Activated T-helper 1 cell treated with anti-CD3 and anti-CD28 coated beads, Interleukin-12 subunit alpha, Interleukin-12 subunit beta, Interleukin-2, Interleukin-4 antibody, amounts not matched to agents 30 ng/mL and 10 ng/mL and 1 ng/mL, durations not matched to agents 14 hours and 24 hours and 36 hours (primary cell): Measurements from ENCODE around the gene FANCI. TPM values are rescaled to one million over a fixed set of nuclear protein-coding genes. Genes with fewer than 3 reads are reported as not detected.

Experiments used
- DNase-seq: peaks from one replicate; pipeline ENCODE4 v3.0.0; 2021; ENCODE audit warnings: low spot score
- H3K27ac Mint-ChIP-seq: one replicate; pipeline ENCODE4 v1.8.0; 2021; ENCODE audit warnings: mild to moderate bottlenecking, mixed read lengths
- H3K27me3 Mint-ChIP-seq: one replicate; pipeline ENCODE4 v1.8.0; 2022; ENCODE audit warnings: mild to moderate bottlenecking, moderate library complexity, mixed read lengths; ENCODE audit not compliant: insufficient read depth
- H3K36me3 Mint-ChIP-seq: one replicate; pipeline ENCODE4 v1.8.0; 2021; ENCODE audit warnings: low read depth, mixed read lengths
- H3K4me1 Mint-ChIP-seq: one replicate; pipeline ENCODE4 v1.8.0; 2021; ENCODE audit warnings: low read depth, mixed read lengths
- H3K4me3 Mint-ChIP-seq: one replicate; pipeline ENCODE4 v1.8.0; 2021; ENCODE audit warnings: mild to moderate bottlenecking, moderate library complexity, mixed read lengths
- H3K9me3 Mint-ChIP-seq: one replicate; pipeline ENCODE4 v1.8.0; 2021; ENCODE audit warnings: mixed read lengths
- intact Hi-C: fragments of 100-400 bp; cut with micrococcal nuclease; formaldehyde crosslinking; loops from one replicate; pipeline ENCODE4 v1.15.1; 2024
- total RNA-seq: library from RNA; stranded (reverse); gene quantifications from 2 replicates; pipeline ENCODE4 v1.2.3, GENCODE V29; 2022

The FANCI gene
- total RNA-seq, 1 donor from 2014 or later = 167 TPM

DNA sequence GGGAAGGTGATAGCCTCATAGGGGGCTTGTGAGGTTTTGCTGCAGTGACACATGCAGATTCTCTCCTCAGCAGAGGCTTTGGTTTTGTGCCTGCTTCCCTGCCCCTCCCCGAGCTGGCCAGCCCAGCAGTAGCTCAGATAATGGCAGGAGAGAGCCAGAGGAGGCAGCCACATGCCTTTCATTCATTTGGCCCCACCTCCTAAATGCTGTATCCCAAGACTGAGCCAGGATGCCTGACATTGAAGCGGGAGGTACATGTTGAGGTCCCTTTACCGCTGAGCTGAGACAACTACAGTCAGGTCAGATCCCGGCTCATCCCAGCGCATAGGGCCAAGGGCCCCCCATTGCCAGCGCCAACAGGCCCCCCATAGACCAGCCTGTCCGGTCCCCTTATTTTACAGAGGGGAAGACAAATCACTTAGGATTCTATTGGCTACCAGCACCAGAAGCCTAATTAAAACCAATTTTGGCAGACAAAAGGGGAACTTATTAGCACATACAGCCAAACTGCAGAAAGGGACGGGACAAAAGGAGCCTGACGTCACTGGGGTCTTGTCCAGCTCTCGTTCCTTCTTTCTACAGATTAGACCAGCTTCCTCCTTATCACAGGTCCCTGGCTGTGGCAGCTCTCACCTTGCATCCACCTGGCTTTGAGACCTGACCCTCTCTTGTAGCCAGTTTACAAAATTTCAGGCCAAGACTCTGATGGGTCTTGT lies 102.9 kb downstream of the FANCI start:
- Mint-ChIP-seq H3K27me3 (peaks cover 21% of the 10 kb centered on the region), H3K4me1 (no peaks in the 10 kb centered on the region), H3K9me3 (no peaks in the 10 kb centered on the region), H3K27ac (no peak overlapping the region), H3K36me3 (no peaks in the 10 kb centered on the region), H3K4me3 (no peak overlapping the region)
- no peak for DNase-seq
- intact Hi-C loops = no loop called here

DNA sequence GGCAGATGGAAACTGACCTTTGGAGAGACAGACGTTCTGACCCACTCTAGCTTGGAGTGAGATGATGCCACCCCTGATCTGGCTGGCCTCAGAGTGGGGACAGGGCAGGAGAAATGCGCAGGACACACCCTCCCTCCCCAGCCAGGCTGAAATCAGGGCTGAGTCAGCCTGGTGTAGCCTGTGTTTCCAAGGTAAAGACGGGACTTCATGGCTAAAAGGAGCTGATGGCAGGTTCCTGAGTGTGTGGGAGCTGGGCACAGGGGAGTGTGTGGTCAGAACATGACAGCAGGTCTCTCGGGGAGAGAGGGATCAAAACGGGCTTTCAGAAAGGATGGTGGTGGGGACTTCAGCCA lies 105.4 kb downstream of the FANCI start:
- Mint-ChIP-seq H3K27ac (no peak overlapping the region), H3K27me3 (peaks cover 27% of the 10 kb centered on the region), H3K4me3 (no peak overlapping the region), H3K36me3 (no peaks in the 10 kb centered on the region), H3K9me3 (no peaks in the 10 kb centered on the region), H3K4me1 (no peaks in the 10 kb centered on the region)
- intact Hi-C loops = no loop called here
- DNase-seq = no peak

- intact Hi-C loops = no loop called here
- Mint-ChIP-seq H3K36me3 (no peaks in the 10 kb centered on the region), H3K4me3 (no peak overlapping the region), H3K9me3 (no peaks in the 10 kb centered on the region), H3K4me1 (no peaks in the 10 kb centered on the region), H3K27ac (no peak overlapping the region), H3K27me3 (peaks cover 36% of the 10 kb centered on the region)
- DNase-seq = no peak
These were observed 108.7 kb downstream of the FANCI start for GRCh38 chr15:89352476-89352875.

GRCh38 chr15:89353991-89354390 lies 110.2 kb downstream of the FANCI start:
- Mint-ChIP-seq H3K27me3 (peaks cover 43% of the 10 kb centered on the region), H3K4me1 (peaks cover 6% of the 10 kb centered on the region), H3K9me3 (no peaks in the 10 kb centered on the region), H3K4me3 (no peak overlapping the region), H3K27ac (no peak overlapping the region), H3K36me3 (no peaks in the 10 kb centered on the region)
- intact Hi-C loops = no loop called here
- no peak for DNase-seq

DNA sequence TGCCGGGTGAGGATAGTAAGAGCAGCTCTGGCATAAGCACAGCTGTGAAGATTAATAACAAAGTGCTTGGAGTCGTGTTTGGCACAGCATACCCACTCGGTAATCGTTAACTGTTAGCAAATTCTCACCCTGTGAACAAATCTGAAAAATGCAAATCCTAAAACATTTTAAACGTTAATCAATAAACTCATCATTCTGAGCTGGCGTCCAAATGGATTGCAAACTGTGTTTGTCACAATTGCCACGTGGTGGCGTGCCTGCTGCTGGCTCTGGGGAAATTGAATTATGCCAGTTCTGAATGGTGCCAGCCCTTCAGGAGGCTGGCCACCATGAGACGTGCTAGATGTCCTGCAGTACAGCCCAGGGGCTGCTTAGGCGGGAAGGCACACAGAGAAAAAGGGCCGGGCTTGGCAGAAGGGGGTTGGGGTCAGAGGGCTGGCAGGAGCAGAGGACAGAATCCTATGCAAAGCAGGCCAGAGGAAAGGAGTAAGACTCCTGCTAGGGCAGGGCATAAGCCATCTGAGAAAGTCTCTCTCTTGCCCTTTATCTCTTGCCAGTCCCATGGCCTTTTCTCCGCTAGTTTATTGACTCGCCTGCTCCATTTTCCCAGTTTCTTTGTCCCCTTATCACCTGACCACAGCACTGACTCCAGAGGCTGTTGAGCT lies 113.0 kb downstream of the FANCI start:
- Mint-ChIP-seq H3K27ac (no peak overlapping the region), H3K27me3 (peaks cover 56% of the 10 kb centered on the region), H3K4me1 (peaks cover 10% of the 10 kb centered on the region), H3K36me3 (no peaks in the 10 kb centered on the region), H3K9me3 (no peaks in the 10 kb centered on the region), H3K4me3 (no peak overlapping the region)
- DNase-seq = no peak
- intact Hi-C loops = no loop called here

- Mint-ChIP-seq H3K36me3 (no peaks in the 10 kb centered on the region), H3K4me3 (peak overlapping the region; percentile 81), H3K4me1 (peaks cover 11% of the 10 kb centered on the region), H3K27ac (peak overlapping the region; percentile 23), H3K9me3 (no peaks in the 10 kb centered on the region), H3K27me3 (peaks cover 62% of the 10 kb centered on the region)
- DNase-seq = no peak
- intact Hi-C loops = loop anchor here (1.0 kb wide), 6 partner anchors 23 to 198 kb away; no protein-coding TSS in a partner anchor
These were observed 114.6 kb downstream of the FANCI start for GRCh38 chr15:89358435-89358754.

DNA sequence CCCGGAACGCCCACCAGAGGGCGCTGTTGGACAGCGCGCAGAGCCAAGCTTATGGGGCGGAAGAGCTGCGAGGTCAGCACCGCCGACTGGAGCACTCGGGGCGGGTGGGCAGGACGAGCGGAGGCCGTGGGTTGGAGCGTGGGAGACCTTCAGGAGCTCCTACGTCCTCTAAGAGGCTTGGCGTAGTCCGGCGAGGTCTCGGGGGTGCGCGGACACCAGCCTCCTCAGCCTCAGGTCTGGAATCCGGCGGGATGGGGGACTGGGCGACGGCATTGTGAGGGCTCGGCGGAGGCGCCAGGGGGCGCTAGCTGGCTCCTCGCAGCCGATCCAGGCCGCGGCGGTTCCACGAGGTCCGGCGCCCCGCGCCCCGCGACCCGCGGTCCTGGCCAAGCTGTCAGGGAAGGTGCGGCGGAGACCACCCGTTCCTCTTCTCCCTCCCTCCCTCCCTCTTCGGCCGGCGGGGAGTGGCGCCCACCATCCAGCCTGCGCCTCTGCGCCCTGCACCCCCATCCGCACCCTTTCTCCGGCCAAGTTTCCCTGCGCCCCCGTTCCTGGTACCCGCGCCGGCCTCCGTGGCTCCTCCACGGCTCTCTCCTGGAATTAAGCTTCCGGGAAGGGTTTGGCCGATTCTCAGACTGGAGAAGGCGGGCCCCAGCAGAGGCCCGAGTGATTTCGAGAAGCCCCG lies 115.1 kb downstream of the FANCI start:
- Mint-ChIP-seq H3K4me1 (peaks cover 11% of the 10 kb centered on the region), H3K27me3 (peaks cover 63% of the 10 kb centered on the region), H3K27ac (peak overlapping the region; percentile 23), H3K36me3 (no peaks in the 10 kb centered on the region), H3K4me3 (peak overlapping the region; percentile 81), H3K9me3 (no peaks in the 10 kb centered on the region)
- intact Hi-C loops = loop anchor here (1.0 kb wide), 6 partner anchors 24 to 197 kb away; no protein-coding TSS in a partner anchor
- DNase-seq = peak; percentile 80

GRCh38 chr15:89359471-89360293 lies 115.9 kb downstream of the FANCI start:
- no peak for DNase-seq
- Mint-ChIP-seq H3K27me3 (peaks cover 68% of the 10 kb centered on the region), H3K36me3 (no peaks in the 10 kb centered on the region), H3K4me3 (peak overlapping the region; percentile 42), H3K27ac (no peak overlapping the region), H3K4me1 (peaks cover 11% of the 10 kb centered on the region), H3K9me3 (no peaks in the 10 kb centered on the region)
- intact Hi-C loops = no loop called here

DNA sequence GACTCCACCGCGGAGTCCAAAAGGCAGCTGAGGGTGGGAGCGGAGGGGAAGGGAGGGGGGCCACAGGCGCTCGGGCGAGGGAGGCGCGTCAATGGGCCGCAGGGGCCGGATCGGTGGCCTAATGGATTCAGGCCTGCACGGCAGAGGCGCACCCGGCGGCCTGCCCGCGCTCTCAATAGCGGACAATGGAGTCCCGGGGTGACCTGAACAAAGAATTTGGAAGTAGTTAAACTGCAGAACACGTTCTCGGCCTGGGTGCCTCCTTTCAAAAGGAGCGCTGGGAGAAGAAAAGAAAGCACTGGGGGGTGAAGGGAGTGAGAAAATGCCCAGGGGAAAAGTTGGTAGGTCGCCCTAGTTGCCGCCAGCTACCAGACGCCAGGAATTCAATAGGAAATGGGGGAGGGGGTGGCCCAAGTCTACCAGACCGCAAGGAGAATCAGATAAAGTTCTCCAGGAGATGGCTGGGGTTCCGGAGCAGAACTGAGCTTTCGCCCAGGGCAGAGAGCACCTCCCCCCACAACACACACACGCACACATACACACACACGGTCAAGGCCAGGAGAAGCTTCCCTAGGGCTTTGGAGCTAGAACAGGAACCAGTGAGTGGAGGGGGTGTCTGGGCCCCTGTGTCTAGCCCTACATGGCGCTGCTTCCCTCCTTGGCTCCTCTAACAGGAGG lies 116.7 kb downstream of the FANCI start:
- Mint-ChIP-seq H3K27me3 (peaks cover 74% of the 10 kb centered on the region), H3K9me3 (no peaks in the 10 kb centered on the region), H3K27ac (peak overlapping the region; percentile 29), H3K4me1 (peaks cover 11% of the 10 kb centered on the region), H3K36me3 (no peaks in the 10 kb centered on the region), H3K4me3 (no peak overlapping the region)
- no peak for DNase-seq
- intact Hi-C loops = no loop called here

DNA sequence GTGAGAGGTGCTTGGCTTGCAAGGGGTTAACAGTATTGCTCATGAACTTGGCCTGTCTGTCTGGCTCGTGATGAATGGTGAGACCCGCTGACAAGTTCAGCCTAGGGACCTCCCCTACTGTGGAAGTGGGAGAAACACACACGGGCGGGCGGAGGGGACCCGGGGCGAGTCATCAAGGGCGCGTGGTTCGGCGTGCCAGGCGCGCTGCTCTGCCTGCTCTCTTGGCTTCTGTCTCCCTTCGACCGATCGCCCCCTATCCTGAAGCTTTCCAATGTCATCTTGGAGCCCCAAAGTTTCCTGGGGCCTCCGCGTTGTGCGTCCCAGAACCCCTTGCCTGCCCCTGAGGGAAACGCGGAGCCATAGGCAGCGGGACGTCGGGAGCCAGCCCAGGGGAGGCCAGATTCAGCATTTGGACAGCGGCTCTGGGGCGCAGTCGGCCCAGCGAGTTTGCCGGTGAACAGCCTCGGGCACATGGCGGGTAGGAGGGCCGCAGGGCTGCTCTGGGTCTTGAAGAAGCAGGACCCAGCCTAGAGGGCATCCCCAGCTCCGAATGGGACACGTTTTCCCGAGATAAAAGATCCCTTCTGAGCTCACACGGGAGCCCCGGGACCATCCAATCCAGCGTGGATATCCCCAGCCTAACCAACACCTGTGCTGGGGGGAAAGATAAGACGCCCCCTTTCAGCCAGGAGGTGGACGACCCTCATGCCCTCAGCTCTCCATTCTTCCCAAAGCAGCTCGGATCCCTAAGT lies 117.8 kb downstream of the FANCI start:
- DNase-seq = peak; percentile 41
- H3K27me3 Mint-ChIP-seq = peaks cover 78% of the 10 kb centered on the region
- H3K36me3 Mint-ChIP-seq = no peaks in the 10 kb centered on the region
- H3K4me1 Mint-ChIP-seq = peaks cover 11% of the 10 kb centered on the region
- no peaks in the 10 kb centered on the region for H3K9me3 Mint-ChIP-seq
- no peak overlapping the region for H3K4me3 Mint-ChIP-seq
- intact Hi-C loops = no loop called here
- H3K27ac Mint-ChIP-seq = peak overlapping the region; percentile 48

- Mint-ChIP-seq H3K36me3 (no peaks in the 10 kb centered on the region), H3K4me3 (no peak overlapping the region), H3K9me3 (no peaks in the 10 kb centered on the region), H3K4me1 (peaks cover 11% of the 10 kb centered on the region), H3K27me3 (peaks cover 79% of the 10 kb centered on the region), H3K27ac (no peak overlapping the region)
- intact Hi-C loops = no loop called here
- no peak for DNase-seq
These were observed 118.7 kb downstream of the FANCI start for GRCh38 chr15:89362203-89363101.
